Stimulated activated CD8-positive, alpha-beta memory T cell treated with anti-CD3 and anti-CD28 coated beads, Interleukin-7, amount 100 ng/mL, for 48 hours (primary cell): ENCODE results near the gene HIVEP2.

Source experiments
- DNase-seq, 2 donors: peaks; one replicate each; pipeline ENCODE4 v3.0.0-alpha.2; 2020; ENCODE audit warnings: low read depth in 1 of 2; ENCODE audit errors: extremely low read depth in 1 of 2

HIVEP2 gene

DNA sequence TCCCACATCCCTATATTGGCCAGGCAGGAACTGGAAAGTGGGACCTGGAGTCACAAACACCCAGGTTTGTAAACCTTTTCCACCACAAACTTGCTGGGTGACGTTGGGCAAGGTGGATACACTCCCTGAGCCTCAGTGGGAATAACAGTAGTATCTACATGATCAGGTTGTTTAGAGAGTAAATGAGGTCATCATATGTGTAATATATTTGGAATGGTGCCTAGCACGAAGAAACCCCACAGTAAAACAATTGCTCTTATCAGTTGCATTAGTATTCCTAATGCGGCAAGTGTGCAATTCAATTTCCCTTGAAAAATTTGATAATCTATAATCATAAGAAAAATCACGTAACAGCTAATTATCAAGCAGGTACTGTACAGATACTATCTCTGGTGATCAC lies 51.9 kb downstream of the HIVEP2 start:
- DNase-seq = no peak

- DNase-seq = no peak
Measured at GRCh38 chr6:142892254-142893021, 52.5 kb downstream of the HIVEP2 start.

DNA sequence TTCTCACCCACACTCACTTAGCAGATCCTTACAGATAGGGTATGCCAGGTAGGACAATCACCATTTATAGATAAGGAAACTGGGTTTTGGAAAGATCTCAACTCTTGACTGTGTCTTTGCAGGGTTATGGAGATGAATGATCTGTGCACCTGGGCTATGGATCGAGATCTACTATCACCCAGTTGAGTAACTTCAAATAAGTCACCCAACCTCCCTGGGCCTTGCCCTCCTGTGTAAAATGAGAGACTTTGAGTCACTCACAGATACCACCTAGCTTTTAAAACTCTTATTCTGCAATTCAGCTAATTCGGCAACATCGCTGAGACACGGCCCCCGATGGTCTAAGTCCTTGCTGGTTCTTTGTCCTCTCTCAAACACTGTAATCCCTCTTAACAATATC lies 53.5 kb downstream of the HIVEP2 start:
- DNase-seq = no peak

DNA sequence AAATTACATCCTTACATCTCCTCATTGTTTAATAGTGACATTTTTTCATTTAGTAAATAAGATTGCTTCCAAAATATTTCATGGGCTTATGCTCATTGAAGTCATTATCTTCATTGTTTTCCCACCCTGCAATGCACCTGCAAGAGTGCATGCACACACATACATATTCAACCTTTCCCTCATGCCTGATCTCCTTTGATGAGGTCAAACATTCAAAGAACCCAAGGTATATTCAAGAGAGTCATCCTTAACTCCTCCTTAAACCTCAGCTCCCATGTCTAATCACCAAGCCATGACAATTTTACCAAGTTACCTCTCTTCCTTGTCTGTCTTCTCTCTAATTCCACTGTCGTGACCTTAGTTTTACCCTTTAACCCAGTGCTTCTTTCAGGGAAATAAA lies 56.5 kb downstream of the HIVEP2 start:
- DNase-seq = no peak

DNA sequence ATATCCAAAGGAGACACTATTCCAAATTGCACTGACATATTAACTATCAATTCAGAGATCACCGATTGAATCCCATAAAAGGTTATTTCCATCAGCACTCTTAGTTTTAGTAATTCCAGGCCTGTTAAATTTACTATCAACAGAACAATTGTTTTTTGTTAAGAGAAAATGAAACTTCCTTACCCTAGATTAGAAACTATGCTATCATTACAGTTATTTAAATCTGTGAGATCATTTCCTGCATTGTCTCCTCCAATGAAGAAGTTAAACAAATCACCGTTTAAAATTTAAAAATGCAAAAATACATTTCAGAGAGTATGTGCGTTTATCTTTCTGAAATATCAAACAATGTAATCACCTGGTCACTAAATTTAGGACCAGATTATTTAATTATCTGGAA lies 57.5 kb downstream of the HIVEP2 start:
- DNase-seq = no peak

DNA sequence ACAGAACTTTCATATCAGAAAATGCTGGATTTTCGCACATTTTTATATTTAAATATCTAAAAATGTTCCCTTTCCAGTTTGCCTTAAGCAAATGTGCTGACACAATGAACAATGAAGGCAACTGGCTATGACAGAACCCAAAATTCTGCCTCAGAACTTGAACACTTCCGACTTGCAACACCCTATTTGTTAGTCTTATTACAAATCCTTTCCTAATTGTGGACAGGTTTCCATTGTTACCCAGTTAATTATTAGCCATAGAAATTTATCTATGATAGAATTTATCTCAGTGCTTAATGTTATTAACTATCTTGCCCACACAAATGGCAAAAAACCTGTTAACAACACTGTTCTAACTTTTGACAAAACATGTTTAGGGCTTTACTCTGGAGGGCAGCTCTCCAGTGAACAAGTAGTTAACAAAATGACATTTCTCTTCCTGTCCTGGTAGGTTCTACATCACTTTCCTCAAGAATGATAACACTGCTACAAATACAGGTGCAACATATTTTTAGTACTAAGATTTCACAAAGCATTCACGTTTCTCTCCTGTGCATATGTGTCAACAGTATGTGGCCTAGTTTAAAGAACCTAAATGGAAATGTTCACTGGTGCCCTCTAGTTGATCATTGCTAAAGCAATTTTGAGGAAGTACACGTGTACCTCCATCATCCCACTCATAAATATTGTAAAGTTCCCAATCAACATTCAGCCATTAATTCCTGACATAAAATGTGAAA lies 58.4 kb downstream of the HIVEP2 start:
- DNase-seq = no peak

- DNase-seq = no peak
Measured at GRCh38 chr6:142885182-142885867, 59.7 kb downstream of the HIVEP2 start.

DNA sequence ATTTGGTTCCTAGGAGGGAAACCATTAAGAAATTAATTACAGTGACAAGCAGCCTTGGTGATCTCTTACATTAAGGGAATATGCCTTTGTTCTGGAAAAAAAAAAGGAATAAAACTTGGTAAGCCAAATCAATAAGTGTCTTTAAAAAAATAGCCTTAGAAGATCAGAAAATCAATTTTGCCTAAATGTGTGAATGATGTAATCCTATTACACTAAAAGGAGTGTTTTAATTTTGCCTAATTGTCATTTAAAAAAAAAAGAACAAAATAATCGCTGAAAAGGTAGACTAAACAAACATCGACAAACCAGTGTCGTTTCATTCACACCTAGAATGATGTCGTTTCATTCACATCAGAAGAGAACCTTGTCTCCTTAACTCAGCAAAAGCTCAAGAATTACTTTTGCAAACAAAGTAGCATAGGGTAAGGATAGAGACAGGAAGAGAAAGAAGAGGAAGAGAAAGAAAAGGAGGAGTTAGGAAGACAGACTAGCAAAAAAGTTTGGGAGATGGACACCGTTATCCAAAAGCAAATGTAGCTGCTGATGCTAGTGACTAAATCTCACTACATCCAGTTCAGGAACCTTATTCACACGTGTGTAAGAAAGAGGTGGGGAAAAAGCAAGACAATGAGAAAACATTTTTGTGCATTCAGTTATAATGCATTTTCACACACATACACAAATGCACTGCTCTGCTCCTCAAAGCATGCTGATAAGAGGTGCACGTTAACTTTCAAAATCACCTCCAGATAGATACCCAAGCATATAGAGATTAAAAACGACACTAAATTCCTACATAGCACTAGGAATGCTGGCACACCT lies 60.6 kb downstream of the HIVEP2 start:
- no peak for DNase-seq

GRCh38 chr6:142883011-142883410 lies 62.0 kb downstream of the HIVEP2 start:
- no peak for DNase-seq

GRCh38 chr6:142881761-142882160 lies 63.2 kb downstream of the HIVEP2 start:
- DNase-seq = no peak

- DNase-seq = no peak
Measured at GRCh38 chr6:142881290-142881689, 63.7 kb downstream of the HIVEP2 start.

- DNase-seq = no peak
Measured at GRCh38 chr6:142880201-142880600, 64.8 kb downstream of the HIVEP2 start.

DNA sequence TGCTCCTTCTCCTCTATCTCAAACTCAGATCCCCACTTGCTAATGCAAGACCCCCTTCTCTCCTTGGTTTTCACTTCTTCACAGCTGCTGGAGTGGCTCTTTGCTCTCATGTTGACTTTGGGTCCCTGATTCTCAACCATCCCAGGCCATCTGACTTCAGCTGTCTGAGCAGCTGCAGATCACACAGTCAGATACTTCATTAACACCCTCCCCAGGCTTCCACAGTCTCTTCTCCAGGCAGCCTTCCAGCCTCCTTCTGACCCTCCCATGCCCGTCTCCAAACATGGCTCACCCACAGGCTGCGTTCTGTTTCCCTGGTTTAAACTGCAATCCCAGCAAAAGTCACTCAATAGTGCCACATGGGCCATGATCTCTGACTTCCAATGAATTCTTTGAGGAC lies 65.4 kb downstream of the HIVEP2 start:
- DNase-seq = no peak

DNA sequence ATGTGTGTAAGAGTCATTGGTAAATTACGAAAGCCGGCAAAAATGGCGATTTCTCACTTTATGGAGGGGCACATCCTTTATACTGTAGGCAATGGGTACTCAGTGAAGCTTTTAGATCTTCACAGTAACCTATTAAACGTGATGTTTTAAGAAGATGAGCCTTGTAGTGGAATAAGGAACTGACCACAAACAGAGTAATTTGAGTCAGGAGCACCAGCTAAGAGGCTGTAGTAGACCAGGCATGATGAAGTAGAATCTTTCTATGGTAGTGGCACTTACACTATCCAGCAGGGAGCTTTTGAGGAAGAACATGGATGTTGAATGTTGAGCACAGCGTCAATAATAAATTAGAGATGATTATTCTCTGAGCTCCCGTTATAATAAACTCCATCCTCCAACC lies 65.9 kb downstream of the HIVEP2 start:
- no peak for DNase-seq

DNA sequence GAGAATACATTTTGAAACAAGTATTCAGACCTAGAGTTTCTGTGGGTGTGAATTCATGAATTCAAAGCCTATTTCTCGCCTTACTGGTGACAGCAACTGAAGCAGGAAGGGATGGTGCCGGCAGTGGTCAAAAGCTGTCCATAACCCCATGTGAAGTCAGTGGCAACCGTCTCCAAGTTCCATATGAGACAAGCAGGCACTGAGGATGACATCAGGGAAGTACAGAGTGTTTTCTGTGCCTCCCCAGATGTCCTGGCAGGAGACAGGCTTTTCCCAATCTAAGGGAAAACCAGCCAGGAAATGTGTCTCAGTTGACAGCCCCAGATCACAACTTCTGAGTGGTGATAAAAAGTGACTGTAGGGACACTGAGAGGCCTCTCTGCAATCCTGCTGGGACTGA lies 66.6 kb downstream of the HIVEP2 start:
- no peak for DNase-seq

DNA sequence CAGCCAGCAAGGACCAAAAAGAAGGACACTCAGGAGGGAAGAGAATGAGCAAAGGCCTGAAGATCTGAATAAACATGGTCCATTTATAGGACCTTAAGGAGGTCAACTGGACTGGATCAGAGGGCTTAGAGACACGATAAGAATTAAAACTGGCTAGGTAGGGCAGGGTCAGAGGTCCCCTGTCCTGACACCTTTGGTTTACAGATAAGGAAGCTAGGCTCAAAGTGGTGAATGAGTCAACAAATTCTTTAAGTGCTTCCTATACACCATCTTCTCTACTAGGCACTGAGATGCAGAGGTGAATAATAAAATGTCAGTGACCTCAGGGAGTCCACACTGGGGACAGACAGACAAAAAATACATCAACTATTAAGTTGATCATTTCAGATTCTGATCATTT lies 70.3 kb downstream of the HIVEP2 start:
- DNase-seq = no peak

- DNase-seq = no peak
Measured at GRCh38 chr6:142872376-142872775, 72.6 kb downstream of the HIVEP2 start.

DNA sequence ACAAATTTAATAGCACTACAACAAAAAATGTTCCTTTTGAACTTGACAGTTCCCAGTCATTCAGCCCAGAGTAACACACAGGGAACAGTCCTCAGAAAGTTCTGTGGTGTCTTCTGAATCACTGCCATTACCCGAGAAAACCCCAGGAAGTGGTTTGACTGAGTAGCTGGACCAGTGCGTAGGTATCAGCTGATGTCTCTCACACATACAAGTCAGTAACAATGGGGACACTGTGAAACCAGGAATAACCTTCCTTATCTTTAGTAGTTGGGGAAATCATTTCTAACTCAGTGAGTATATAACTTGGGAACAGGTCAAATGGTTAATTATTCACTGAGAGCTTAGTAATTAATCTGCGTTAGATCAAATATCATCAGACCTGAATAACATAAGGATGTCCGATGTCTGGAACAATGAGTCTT lies 73.1 kb downstream of the HIVEP2 start:
- DNase-seq = peak in 1 of 2 donors; percentile 51

DNA sequence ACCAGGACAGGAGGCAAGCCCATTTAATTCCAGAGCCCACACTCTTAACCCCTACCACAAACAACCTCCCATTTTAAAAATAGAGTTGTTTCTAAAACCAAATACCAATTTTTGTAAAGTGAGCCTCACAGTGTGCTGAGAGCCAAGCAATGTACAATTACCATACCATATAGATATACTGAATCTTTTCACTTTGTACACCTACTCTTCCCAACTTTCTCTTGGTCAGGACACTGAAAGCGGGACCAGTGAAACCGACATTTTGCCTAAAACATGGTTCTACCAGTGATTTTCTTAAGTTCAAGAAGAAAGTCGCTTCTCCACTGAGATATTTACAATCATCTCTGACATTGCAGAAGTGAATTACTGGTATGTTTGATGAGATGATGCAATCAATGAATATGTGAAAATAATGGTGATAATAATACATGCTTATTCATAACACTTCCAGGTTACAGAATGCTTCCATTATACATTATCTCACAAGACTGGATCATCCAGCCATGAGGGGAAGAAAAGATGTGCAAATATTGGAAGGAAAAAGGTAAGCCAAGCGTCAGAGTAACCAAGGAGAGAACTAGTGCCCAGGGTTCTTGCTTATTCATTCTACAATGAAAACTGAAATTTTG lies 74.1 kb downstream of the HIVEP2 start:
- no peak for DNase-seq

DNA sequence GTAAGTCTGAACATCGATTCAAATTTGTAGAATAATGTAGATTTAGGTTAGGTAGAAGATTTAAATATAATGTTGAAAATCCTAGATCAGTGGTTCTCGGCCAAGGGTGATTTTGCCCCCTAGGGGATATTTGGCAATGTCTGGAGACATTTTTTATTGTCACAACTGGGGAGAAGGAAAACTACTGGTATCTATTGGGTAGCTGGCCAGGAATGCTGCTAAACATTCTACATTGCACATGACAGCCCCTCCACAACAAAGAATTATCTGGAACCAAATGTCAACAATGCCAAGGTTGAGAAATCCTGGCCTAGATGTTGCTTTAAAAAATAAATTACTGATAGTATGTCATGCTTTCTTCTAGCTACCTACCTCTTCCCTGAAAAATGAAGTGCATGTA lies 76.1 kb downstream of the HIVEP2 start:
- DNase-seq = no peak
